HCT116 (cell line): ENCODE results near the gene MLH1. TPM values are rescaled to one million over a fixed set of nuclear protein-coding genes. Genes with fewer than 3 reads are reported as not detected.

Source experiments
- ATAC-seq: fragments of 200-7000 bp; cut with Tn5 transposase; 2 replicates; pipeline ENCODE4 v1.9.1; 2020; ENCODE audit warnings: mild to moderate bottlenecking, moderate library complexity
- BruUV-seq: library from RNA; stranded (reverse); fragments of 400-500 nt; replicated peaks from 2 replicates; lab custom pipeline; 2021; lab: Mats Ljungman, UMichigan
- CTCF ChIA-PET: fragments of 300-600 bp; sonication (Branson Sonifier 250); formaldehyde crosslinking; loops from one replicate; lab custom pipeline; 2021; ENCODE audit warnings: antibody characterized with exemption; lab: Charles Lee
- POLR2A ChIA-PET: fragments of 300-600, 350-600 bp; sonication (Branson Sonifier 250); formaldehyde crosslinking; loops from one replicate; lab custom pipeline; 2021; ENCODE audit warnings: antibody characterized with exemption; lab: Charles Lee
- RAD21 ChIA-PET, 2 experiments: fragments of 300-600 bp; sonication (Branson Sonifier 250); formaldehyde crosslinking; loops; one replicate each; lab custom pipeline; 2023; ENCODE audit warnings: low total read pairs in 2 of 2; ENCODE audit not compliant: uncharacterized antibody in 2 of 2, unreplicated experiment in 2 of 2, low non-redundant PET in 1 of 2; lab: Charles Lee
- DNase-seq: peaks from one replicate; pipeline ENCODE4 v3.0.0-alpha.2; 2010; ENCODE audit warnings: low read depth, low spot score
- H2AFZ ChIP-seq: fragments of 200-600 bp; shearing (Covaris generic), sonication (generic); 2 replicates; pipeline ENCODE4 v1.6.1; 2017; ENCODE audit warnings: low read depth, mixed run types, mixed read lengths, antibody characterized with exemption, low read length; ENCODE audit not compliant: poor library complexity, severe bottlenecking
- H3K27ac ChIP-seq: 2 replicates; pipeline ENCODE4 v1.5.1; 2012; ENCODE audit warnings: low read depth, low read length
- H3K27me3 ChIP-seq: fragments of 200-600 bp; sonication (generic); 2 replicates; pipeline ENCODE4 v1.6.1; 2016; ENCODE audit warnings: mixed run types, low read length, mixed read lengths; ENCODE audit not compliant: insufficient read depth
- H3K36me3 ChIP-seq, 2 experiments: fragments of 200-500 bp in 1 of 2; fragments of 200-600 bp in 1 of 2; sonication (Bioruptor generic) in 1 of 2; sonication (generic) in 1 of 2; 2 replicates each; pipeline versions ENCODE4 v1.5.1 to v1.6.1; 2014 to 2016; ENCODE audit warnings: low read length in 2 of 2, inconsistent platforms in 1 of 2, mixed read lengths in 1 of 2, mixed run types in 1 of 2; ENCODE audit not compliant: insufficient read depth in 2 of 2, control insufficient read depth in 1 of 2
- H3K4me1 ChIP-seq, 2 experiments: fragments of 200-600 bp in 1 of 2; sonication (generic) in 1 of 2; 2 replicates each; pipeline versions ENCODE4 v1.5.1 to v1.6.1; 2012 to 2017; ENCODE audit warnings: low read length in 2 of 2, inconsistent platforms in 1 of 2, mild to moderate bottlenecking in 1 of 2, mixed read lengths in 1 of 2, mixed run types in 1 of 2, moderate library complexity in 1 of 2; ENCODE audit not compliant: insufficient read depth in 2 of 2, control insufficient read depth in 1 of 2
- H3K4me2 ChIP-seq: fragments of 200-600 bp; sonication (generic); 2 replicates; pipeline ENCODE4 v1.6.1; 2017; ENCODE audit warnings: mixed run types, low read length, mixed read lengths
- H3K4me3 ChIP-seq, 2 experiments: fragments of 200-600 bp in 1 of 2; sonication (generic) in 1 of 2; replicated peaks in 1 of 2; 2 replicates each; pipeline ENCODE4 v1.5.1; 2011 to 2016; ENCODE audit warnings: low read length in 2 of 2, control low read depth in 1 of 2, low read depth in 1 of 2, mild to moderate bottlenecking in 1 of 2, mixed read lengths in 1 of 2, mixed run types in 1 of 2
- H3K79me2 ChIP-seq: fragments of 200-600 bp; sonication (generic); 2 replicates; pipeline ENCODE4 v1.6.1; 2017; ENCODE audit warnings: mild to moderate bottlenecking, mixed run types, low read length, moderate library complexity, mixed read lengths; ENCODE audit not compliant: insufficient read depth
- H3K9ac ChIP-seq: fragments of 200-600 bp; sonication (generic); 2 replicates; pipeline ENCODE4 v1.6.1; 2016; ENCODE audit warnings: low read length, mixed read lengths
- H3K9me2 ChIP-seq: fragments of 200-600 bp; sonication (generic), shearing (Covaris generic); 2 replicates; pipeline ENCODE4 v1.6.1; 2017; ENCODE audit warnings: mixed run types, mild to moderate bottlenecking, moderate library complexity; ENCODE audit not compliant: insufficient read depth
- H3K9me3 ChIP-seq, 2 experiments: fragments of 200-500 bp in 1 of 2; fragments of 200-600 bp in 1 of 2; sonication (Bioruptor generic) in 1 of 2; sonication (generic) in 1 of 2; 2 replicates each; pipeline ENCODE4 v1.6.1; 2014 to 2017; ENCODE audit warnings: low read length in 2 of 2, mixed read lengths in 2 of 2, inconsistent platforms in 1 of 2, low read depth in 1 of 2, mild to moderate bottlenecking in 1 of 2, mixed run types in 1 of 2, moderate library complexity in 1 of 2; ENCODE audit not compliant: control insufficient read depth in 1 of 2, insufficient read depth in 1 of 2
- H4K20me1 ChIP-seq: fragments of 200-600 bp; sonication (generic), shearing (Covaris generic); 2 replicates; pipeline ENCODE4 v1.6.1; 2017; ENCODE audit warnings: mixed run types, mild to moderate bottlenecking, moderate library complexity; ENCODE audit not compliant: insufficient read depth
- ATF3 ChIP-seq: IDR thresholded peaks from 2 replicates; pipeline ENCODE4 v1.6.1; 2012
- CBX3 ChIP-seq: IDR thresholded peaks from 2 replicates; pipeline ENCODE4 v1.6.1; 2012; ENCODE audit warnings: low read depth
- CEBPB ChIP-seq: IDR thresholded peaks from 2 replicates; pipeline ENCODE4 v1.6.1; 2012; ENCODE audit warnings: low read depth
- CTCF ChIP-seq, 3 experiments: fragments of 200-600 bp in 1 of 3; sonication (generic) in 1 of 3; IDR thresholded peaks in 2 of 3; conservative IDR thresholded peaks in 1 of 3; 2 replicates each; pipeline ENCODE4 v1.5.1; 2012 to 2017; ENCODE audit warnings: low read depth in 2 of 3, low read length in 2 of 3, antibody characterized with exemption in 1 of 3, borderline replicate concordance in 1 of 3, control low read depth in 1 of 3, mild to moderate bottlenecking in 1 of 3, mixed read lengths in 1 of 3, mixed run types in 1 of 3, moderate library complexity in 1 of 3; ENCODE audit not compliant: insufficient read depth in 1 of 3
- EGR1 ChIP-seq: IDR thresholded peaks from 2 replicates; pipeline ENCODE4 v1.6.1; 2012; ENCODE audit warnings: low read depth
- ELF1 ChIP-seq: IDR thresholded peaks from 2 replicates; pipeline ENCODE4 v1.6.1; 2012; ENCODE audit warnings: low read depth, borderline replicate concordance
- EZH2 ChIP-seq: fragments of 200-600 bp; sonication (generic); IDR thresholded peaks from 2 replicates; pipeline ENCODE4 v1.6.1; 2017; ENCODE audit warnings: antibody characterized with exemption, mixed run types
- EZH2phosphoT487 ChIP-seq: fragments of 200-600 bp; IDR thresholded peaks from 2 replicates; pipeline ENCODE4 v1.6.1; 2018; ENCODE audit warnings: antibody characterized with exemption, borderline replicate concordance
- FOSL1 ChIP-seq: IDR thresholded peaks from 2 replicates; pipeline ENCODE4 v1.6.1; 2012; ENCODE audit warnings: low read depth
- JUND ChIP-seq: IDR thresholded peaks from 2 replicates; pipeline ENCODE4 v1.6.1; 2012
- MAX ChIP-seq: IDR thresholded peaks from 2 replicates; pipeline ENCODE4 v1.6.1; 2012
- POLR2A ChIP-seq: IDR thresholded peaks from 2 replicates; pipeline ENCODE4 v1.7.0; 2011; ENCODE audit warnings: borderline replicate concordance; ENCODE audit not compliant: insufficient read depth, insufficient read length; ENCODE audit errors: extremely low read depth
- POLR2AphosphoS5 ChIP-seq: IDR thresholded peaks from 2 replicates; pipeline ENCODE4 v1.6.1; 2011; ENCODE audit warnings: mild to moderate bottlenecking, low read depth, low read length, moderate library complexity
- RAD21 ChIP-seq: IDR thresholded peaks from 2 replicates; pipeline ENCODE4 v1.6.1; 2012; ENCODE audit warnings: low read depth, mild to moderate bottlenecking
- SIN3A ChIP-seq: IDR thresholded peaks from 2 replicates; pipeline ENCODE4 v1.6.1; 2012; ENCODE audit warnings: low read depth
- SP1 ChIP-seq: IDR thresholded peaks from 2 replicates; pipeline ENCODE4 v1.6.1; 2012; ENCODE audit warnings: low read depth
- SRF ChIP-seq: IDR thresholded peaks from 2 replicates; pipeline ENCODE4 v1.6.1; 2012; ENCODE audit warnings: low read depth
- TCF7L2 ChIP-seq: IDR thresholded peaks from 2 replicates; pipeline ENCODE4 v1.7.0; 2011; ENCODE audit warnings: borderline replicate concordance, inconsistent platforms; ENCODE audit not compliant: insufficient read depth, insufficient read length; ENCODE audit errors: extremely low read depth
- YY1 ChIP-seq: IDR thresholded peaks from 2 replicates; pipeline ENCODE4 v1.6.1; 2011; ENCODE audit warnings: low read length, low read depth, moderate library complexity, mild to moderate bottlenecking; ENCODE audit not compliant: insufficient replicate concordance; ENCODE audit errors: extremely low read depth
- ZBTB33 ChIP-seq: IDR thresholded peaks from 2 replicates; pipeline ENCODE4 v1.6.1; 2011; ENCODE audit warnings: mild to moderate bottlenecking, low read length, moderate library complexity; ENCODE audit not compliant: insufficient replicate concordance; ENCODE audit errors: extremely low read depth
- ZFX ChIP-seq: fragments of 450-650 bp; IDR thresholded peaks from 2 replicates; pipeline ENCODE4 v1.6.1; 2017
- ZNF274 ChIP-seq: fragments of 200-500 bp; sonication (Bioruptor generic); IDR thresholded peaks from 2 replicates; pipeline ENCODE4 v1.6.1; 2014; ENCODE audit warnings: mild to moderate bottlenecking, low read depth, low read length, inconsistent platforms
- intact Hi-C: fragments of 100-400 bp; cut with micrococcal nuclease; formaldehyde crosslinking; loops from 2 replicates; pipeline ENCODE4 v1.10.0; 2022
- total RNA-seq: library from RNA; stranded (reverse); gene quantifications from one replicate; pipeline ENCODE4 v1.2.1, GENCODE V29; 2021; ENCODE audit not compliant: unreplicated experiment

Gene MLH1
- total RNA-seq, 1 experiment from 2014 or later, result 9.6 TPM

GRCh38 chr3:36992806-36993325, 452 bp upstream of the MLH1 start, which contains the start of gene EPM2AIP1:
Gene EPM2AIP1, minus strand, starts transcription at chr3:36993131. Its CDS starts 54 bp downstream, at chr3:36993077.
- Histone ChIP-seq H3K4me1 (peaks cover 4 to 21% of the 10 kb centered on the region in 2 experiments; a peak in 2 of 4 replicates), H3K4me3 (peak within 1 kb of the TSS; percentile 57 to 76), H3K9ac (peak within 1 kb of the TSS; percentile 79), H3K36me3 (peaks cover 7 to 13% of the 10 kb centered on the region in 2 experiments; a peak in 3 of 4 replicates), H3K27me3 (no peaks in the 10 kb centered on the region), H3K27ac (peak within 1 kb of the TSS; percentile 90), H3K9me2 (no peaks in the 10 kb centered on the region), H4K20me1 (no peaks in the 10 kb centered on the region), H3K79me2 (peaks cover 61% of the 10 kb centered on the region), H2AFZ (no peak within 1 kb of the TSS), H3K4me2 (peak within 1 kb of the TSS; percentile 87), H3K9me3 (no peaks in the 10 kb centered on the region)
- ChIA-PET RAD21 (interaction anchor here in 1 of 2 experiments (0.8 kb wide), 1 partner anchor 34 kb away, joined by 3 read pairs; no protein-coding TSS in a partner anchor), POLR2A (interaction anchor here (0.6 to 2.1 kb wide), 6 partner anchors 23 to 228 kb away, joined by 3 to 8 read pairs (median 4); no protein-coding TSS in a partner anchor), CTCF (interaction anchor here (1.0 to 2.2 kb wide), 4 partner anchors 11 to 60 kb away, joined by 3 to 14 read pairs (median 4); no protein-coding TSS in a partner anchor)
- ATAC-seq, result peak; percentile 91
- no TSS peak for BruUV-seq
- intact Hi-C loops, result loop anchor here (10.0 kb wide), 1 partner anchor 222 kb away; no protein-coding TSS in a partner anchor
- DNase-seq, result no peak
- TF ChIP-seq SRF (no peak), YY1 (peak; percentile 74), CEBPB (no peak), SIN3A (peak; percentile 23; the same call in 1 of the 2 replicates), CBX3 (peak; percentile 84), CTCF (IDR thresholded peaks at IDR 0.05 in 2 of 3, conservative IDR thresholded peaks at IDR 0.05 in 1 of 3; ENCODE audit: borderline replicate concordance in 1 of 3, insufficient read depth in 1 of 3, low read depth in 2 of 3, low read length in 2 of 3) (0 out of 6 replicates have a peak, but pooled peaks of 1 of the 3 experiments have one; percentile 7), ATF3 (no peak), POLR2AphosphoS5 (peak; percentile 82), MAX (peak; percentile 56), ZNF274 (no peak), JUND (0 out of 2 replicates have a peak, but pooled peaks have one; percentile 25), ELF1 (no peak), ZFX (peak; percentile 52; the same call in 1 of the 2 replicates), ZBTB33 (no peak), EGR1 (no peak; the same call in 1 of the 2 replicates), FOSL1 (no peak), RAD21 (no peak; the same call in 1 of the 2 replicates), TCF7L2 (no peak), POLR2A (no peak), EZH2phosphoT487 (no peak), EZH2 (no peak), SP1 (no peak)
